MV-4-11 (cell line): ENCODE measurements around the gene MRPL39.

ENCODE experiments used
- DNase-seq: peaks from one replicate; lab custom pipeline; 2025; lab: John Stamatoyannopoulos, UW

Gene MRPL39

DNA sequence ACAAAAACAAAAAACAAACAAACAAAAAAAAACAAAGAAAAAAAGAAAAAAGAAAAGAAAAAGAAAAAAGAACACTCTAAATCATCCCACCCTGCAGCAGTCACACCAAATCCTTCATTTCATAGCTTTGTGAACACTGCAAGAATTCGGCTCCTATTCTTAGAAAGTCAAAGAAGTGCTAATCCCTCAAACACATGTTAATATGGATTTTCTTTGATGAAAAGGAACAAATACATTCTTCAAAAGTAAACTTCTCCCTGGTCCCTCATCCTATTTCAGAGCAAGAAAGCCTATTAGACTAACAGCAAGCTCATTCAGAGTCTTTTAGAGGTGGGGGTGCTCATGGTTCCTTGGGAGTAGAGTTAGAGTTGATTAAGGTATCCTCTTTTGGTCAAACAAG lies 7.2 kb upstream of the MRPL39 start:
- no peak for DNase-seq

DNA sequence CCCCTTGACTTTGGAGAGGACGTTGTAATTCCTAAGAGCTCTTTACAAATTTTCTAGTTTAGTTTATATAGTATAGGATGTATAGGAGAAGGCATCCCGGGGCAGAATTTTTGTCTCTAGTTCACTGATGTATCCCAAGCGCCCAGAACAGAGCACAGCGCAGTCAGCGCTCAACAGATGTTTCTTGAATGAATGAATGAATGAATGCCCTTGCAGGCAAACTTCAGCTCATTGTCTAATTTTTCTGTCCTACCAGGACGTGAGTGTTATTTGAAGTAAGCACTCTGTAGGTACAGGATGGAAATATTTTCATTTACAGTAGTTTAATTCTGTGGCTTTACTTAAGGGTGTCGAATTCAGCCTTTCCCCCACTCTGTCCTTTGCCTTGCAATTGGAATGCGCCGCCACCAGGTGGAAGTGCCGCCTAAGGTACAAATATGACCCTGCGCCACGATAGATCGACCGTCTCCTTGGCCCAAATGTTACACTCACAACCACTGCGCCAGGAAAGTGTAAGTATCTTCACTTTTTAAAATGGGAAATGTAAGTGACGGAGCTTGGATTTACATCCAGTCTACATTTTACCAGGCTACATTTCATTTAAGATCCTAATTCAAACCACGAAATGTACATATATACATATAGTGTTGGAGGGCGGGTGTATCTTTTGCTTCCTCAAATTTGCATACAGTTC lies 910 bp upstream of the MRPL39 start:
- DNase-seq: peak; percentile 75

DNA sequence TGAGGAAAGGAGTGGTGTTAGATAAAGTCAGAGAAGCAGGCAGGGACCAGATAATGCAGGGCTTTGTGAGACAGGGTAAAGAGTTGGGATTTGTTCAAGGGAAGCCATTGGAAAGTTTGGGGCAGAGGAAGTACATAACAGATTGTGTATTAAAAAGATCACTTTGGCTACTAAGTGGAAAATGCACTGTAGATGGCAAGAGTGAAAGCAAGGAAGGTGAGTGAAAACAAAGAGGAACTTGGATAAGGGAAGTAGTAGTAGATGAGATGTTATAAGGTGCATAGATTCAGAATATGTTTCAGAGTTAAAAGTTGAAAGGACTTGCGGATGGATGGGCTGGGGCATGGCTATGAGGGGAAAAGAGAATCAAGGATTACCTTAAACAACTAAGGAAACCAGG lies 17.4 kb downstream of the MRPL39 start:
- peak; percentile 17 for DNase-seq

DNA sequence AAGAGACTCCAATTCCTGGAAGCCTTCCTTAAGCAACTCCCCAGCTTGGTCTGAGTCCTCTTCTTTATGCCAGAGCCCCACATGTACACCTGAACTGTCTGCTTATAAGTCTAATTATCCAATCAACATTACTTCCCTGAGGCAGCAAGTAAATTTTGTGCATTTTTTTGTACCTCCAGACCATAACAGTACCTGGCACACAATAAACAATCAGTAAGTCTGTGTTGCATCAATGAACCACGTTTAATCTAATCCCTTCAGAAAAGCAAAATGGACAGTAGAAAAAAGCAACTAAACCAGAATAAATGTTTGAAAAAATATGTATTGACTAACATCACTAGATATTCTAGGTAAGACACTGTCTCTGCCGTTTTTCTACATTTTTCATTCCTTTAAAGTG lies 20.5 kb downstream of the MRPL39 start:
- DNase-seq: no peak

DNA sequence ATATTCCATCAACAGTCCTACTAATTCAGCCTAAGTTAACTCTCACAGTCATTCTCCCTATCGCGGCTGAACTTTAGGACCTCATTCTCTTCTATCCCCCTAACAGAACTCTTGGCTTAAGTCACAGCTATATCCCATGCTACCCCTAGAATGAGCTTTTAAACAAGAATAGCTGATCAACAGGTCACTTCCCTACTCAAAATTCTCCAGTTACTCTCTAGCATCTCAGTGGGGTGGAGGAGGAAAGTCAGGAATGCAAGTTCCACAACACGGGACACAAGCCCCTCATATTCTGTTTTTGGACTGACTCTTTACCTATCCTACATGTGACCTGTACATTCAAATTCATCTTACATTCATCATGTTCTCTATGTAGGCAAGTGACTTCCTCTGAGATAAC lies 21.0 kb downstream of the MRPL39 start:
- no peak for DNase-seq

DNA sequence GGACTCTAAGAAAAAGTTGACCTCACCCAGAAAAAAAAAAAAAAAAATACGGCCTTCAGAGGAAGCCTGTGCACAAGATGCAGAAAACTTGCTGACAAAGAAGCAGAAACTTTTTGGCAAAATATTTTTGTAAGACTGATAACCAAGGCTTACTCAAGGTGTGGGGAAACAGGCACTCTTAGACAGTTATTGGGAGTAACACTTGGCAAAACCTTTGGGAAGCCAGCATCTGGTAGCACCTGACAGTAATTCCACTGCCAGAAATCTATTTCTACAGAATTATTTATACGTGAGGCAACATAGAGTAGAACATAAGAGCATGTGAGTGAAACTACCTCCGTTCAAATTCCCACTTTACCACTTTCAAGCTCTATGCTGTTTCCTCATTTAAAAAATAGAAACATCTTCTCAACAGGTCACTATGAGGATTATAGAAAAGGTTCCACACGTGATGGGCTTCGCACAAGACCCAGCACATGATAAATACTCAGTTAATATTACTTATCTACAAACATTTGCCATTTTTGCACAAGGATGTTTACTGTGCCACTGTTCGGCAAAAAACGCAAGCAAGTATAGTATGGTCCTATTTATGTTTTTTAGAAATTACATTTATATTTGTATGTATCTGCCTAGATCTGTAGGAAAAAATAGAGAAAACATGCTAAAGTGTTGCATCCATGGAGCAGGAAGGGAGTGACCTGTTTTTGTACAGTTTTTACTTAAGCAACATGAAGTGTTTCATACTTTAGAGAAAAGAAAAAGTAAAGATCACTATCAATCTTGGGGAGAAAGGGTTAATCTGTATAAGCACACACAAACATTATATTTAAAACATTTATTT lies 22.2 kb downstream of the MRPL39 start:
- DNase-seq: no peak

DNA sequence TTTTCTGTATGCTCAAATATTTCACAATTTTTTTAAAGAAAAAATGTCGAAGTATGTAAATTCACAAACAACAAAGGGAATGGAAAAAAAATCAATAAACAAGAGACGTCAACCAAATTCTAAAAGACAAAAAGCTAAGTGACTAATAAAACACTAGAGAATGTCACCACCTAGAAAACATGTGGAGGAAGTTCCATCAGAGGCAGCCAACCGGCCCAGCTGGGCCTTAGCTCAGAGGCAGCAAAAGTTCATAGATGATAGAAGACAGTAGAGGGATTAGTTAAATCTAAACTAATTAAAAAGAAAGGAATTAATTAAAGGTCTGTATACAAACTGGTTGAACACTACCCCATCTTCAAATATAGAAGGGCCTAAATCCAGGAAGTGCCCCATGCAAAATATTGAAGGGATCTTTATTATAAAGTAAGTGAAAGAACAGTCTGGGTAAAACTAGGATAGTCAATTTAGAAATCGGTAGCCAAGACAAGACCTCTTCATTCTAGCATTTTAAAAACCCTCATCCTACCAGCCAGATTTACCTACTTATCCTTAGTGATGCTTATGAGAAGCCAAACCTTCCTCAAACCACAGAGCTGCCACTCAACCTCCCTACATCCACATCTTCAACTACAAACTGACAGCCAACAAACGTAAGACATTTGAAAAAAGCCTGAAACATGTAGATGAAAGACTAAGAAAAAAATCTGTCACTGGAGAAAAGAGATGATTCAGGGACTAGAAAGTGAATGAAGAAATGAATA lies 23.7 kb downstream of the MRPL39 start:
- DNase-seq: no peak

DNA sequence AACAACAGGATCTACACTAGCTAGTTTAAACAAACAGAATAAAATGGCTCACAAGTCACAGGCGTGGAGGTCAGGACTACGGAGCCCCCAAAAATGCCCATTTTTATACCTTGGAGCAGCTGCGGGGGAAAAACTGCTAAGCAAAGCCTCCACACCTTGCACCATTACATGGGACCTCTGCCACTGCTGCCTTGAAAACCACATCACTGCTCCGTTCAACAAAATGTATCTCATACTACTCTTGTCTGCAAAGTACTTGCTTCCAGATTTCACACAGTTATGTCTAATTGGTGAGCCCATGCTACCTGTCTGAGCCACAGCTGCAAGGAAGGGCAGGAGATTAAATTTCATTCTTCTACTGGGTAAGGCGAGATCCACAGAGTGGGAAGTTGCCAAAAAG lies 24.4 kb downstream of the MRPL39 start:
- DNase-seq: no peak

DNA sequence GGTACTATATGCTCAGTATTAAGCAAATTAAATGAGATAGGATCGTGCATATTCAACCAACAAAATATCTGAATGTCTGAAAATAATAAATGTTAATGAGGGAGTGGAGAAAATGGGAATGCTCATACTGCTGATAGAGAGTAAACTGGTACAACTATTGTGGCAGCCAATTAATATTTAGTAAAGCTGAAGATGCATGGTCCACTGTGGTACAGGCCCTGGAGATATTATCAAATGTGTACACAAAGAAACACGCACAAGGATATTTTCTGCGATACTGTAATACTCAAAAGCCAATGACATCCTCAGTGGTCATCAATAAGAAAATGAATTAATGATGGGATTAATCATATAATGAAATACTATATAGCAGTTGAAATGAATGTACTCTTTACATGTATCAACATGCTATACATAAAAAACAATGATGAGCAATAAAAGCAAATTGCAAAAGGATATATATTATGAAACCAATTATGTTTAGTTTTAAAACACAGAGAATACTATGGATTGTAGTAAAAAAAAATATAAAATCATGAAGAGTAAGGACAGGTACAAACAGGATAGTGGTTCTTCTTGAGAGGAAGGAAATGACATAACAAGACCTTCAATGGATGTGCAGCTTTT lies 25.0 kb downstream of the MRPL39 start:
- DNase-seq: no peak

DNA sequence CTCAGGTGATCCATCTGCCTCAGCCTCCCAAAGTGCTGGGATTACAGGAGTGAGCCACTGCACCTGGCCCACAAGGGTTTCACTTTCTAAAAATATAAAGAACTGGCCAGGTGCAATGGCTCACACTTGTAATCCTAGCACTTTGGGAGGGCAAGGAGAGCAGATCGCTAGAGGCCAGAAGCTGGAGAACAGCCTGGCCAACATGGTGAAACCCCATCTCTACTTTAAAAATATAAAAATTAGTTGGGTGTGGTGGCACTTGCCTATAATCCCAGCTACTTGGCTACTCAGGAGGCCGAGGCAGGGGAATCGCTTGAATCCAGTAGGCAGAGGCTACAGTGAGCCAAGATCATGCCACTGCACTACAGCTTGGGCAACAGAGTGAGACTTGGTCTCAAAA lies 25.7 kb downstream of the MRPL39 start:
- no peak for DNase-seq

DNA sequence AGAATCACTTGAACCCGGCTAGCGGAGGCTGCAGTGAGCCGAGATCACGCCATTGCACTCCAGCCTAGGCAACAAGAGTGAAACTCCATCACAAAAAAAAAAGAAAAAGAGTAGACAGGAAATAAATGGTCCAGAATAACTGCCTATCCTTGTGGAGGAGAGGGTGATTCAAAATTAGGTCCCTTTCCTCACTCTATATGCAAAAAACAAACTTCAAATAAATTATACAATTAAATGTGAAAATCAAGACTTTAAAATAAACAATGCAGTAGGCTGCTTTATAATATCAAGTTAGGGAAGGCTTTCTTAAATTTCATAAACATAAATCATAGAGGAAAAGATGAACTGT lies 26.4 kb downstream of the MRPL39 start:
- no peak for DNase-seq

DNA sequence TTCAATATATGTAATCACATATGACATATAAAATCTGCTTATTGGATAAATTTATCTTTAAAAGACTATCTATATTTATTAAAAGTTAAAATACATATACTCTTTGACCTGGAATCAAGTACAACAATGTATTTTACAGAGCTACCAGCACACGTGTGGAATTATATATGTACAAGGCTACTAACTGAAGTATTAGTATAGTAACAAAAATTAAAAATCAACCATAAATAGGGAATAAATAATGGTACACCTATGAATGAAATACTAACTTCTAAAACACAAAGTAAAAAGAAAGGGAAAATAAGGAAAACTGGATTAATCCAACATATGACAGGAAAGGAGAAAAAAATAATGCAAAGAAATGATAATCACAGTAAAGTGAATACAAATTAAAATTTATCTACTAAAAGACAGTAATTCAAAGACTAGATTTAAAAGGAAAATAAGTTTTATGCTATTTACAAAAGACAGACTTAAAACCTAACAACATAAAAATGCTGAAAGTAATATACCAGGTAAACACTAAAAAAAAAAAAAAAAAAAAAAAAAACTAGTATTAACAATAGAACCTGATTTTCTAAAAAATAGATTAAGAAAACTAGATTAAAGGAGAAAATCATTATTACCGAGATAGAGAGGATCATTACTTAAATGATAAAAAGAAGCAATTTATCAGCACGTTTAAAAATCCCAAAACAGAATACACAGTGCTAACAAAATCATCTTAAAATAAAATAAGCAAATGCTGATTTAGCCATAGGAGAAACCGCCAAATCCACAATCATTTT lies 27.9 kb downstream of the MRPL39 start:
- DNase-seq: no peak

DNA sequence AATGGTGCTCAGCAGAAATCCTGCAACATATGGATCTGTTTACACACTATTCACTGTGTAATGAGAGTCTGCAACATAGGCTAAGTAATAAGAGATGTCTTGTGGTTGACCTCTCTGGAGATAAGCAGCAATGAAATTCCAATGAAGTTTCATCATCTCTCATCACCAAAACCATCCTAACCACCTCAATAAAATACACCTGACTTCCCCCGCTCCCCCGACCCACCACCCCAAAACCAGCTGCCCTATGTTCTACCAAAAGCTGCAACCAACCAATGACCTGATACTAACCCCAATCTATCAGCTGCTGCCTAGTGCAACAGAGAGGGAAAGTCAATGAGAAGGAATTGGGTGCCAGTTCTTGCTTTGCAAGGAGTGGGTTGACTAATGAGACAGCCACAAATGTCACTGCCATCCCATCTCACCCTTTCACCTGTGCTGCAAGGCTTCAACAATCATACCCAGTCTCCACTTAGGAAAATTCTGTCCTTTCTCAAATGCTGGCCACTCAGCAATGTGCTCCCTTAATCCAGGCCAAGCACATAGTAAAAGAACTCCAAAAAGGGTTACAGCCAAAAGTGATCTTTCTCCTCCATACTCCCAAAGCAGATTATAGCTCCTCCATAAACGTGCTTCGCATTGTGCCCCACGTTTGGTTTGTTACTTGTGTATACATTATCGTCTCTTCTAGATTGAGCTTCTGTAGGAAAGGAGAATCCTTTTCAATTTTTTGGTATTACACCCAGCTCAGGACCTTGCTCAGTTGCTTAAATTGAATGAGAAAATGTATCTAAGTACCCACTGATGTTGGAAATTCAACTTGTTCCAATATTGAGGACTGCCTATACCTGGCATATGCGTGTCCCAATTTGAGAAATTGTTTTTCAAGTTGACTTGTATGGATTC lies 29.0 kb downstream of the MRPL39 start:
- DNase-seq: peak; percentile 33

DNA sequence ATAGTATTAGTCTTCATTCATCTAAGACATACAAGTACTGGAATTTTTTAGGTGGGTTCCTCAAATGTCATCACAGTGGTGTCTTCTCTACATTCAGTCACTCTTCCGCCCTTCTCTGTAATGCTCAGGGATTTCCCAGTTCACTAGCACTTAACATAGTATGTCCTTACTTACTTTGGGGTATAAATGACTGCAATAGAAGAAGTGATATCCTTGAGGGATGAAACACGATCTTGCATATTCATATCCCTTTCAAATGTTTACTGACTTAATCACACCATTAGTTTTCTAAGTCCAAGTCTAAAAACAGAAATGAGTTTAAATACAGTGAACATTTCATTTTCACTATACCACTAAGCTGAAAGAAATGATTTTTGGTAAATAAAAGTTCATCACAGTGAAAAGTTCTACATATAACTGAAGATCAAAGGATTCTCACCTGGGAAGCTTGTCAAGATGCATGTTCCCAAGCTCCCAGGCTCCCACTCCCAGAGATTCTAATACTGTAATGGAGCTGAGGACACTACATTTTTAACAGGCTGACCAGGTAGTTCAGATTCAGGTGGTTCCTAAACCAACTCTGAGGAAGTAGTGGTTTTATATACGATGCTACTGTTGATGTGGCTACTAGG lies 29.7 kb downstream of the MRPL39 start:
- no peak for DNase-seq

DNA sequence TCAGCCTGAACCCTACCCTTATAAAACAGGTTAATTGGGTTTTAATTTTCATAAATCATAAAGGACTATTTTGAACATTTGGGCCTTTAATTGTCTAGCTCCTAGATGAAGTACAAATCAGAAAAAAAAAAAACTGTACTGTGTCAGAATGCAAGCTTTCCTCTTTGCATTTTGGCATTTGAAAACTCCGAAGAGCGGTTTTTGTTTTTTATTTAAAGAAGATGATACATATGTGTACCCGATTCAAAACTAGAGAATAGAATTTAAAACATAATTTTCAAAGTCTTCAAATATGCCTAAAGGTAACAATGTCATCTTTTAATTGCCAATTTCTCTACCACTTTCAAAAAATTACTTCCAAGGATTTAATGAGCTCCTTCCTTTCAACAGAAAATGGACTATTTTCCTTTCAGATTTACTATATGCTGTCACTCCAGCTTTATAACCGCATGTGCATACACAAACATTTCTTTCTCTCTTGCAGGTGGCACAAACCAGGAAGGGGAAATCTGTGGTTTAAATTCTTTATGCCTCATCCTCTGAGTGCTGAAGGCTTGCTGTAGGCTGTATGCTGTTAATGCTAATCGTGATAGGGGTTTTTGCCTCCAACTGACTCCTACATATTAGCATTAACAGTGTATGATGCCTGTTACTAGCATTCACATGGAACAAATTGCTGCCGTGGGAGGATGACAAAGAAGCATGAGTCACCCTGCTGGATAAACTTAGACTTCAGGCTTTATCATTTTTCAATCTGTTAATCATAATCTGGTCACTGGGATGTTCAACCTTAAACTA lies 33.7 kb downstream of the MRPL39 start:
- peak; percentile 53 for DNase-seq

DNA sequence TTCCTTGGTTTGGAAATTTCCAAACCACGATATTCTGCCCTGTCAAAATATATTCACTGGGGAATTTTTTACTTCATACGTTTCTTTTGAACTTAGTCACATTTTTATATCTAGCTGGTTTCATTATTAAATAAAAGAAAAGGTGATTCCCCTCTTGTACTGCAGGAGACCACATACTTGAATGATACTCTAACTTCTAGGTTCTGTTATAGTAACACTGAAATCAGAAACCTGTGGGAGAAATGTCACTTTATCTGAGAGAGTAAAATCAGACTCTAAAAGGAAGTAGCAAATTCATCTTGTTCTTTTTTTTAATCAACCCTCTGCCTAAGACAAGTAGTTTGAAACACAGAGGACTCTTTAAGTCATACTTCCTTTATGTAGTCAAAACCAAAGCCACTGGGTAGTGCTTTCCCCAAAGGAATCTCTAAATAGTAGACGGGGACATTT lies 34.4 kb downstream of the MRPL39 start:
- peak; percentile 49 for DNase-seq

DNA sequence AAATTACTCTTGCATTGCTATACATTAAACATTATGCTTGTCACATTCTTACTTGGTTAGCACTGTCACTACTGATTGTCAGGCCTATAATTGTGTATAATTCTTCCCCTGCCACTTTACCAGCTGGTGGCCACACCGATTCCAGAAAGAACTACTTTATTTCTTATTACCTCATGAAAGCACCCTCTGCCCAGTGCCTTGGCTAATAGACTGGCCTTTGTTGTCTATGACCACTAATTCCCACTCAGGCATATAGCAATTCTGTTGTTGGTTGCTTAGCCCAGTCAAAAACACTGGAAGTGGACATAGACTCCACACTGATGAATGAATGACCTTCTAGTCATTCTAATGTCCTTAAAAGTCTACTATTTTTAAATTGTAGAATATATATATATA lies 35.6 kb downstream of the MRPL39 start:
- DNase-seq: no peak

DNA sequence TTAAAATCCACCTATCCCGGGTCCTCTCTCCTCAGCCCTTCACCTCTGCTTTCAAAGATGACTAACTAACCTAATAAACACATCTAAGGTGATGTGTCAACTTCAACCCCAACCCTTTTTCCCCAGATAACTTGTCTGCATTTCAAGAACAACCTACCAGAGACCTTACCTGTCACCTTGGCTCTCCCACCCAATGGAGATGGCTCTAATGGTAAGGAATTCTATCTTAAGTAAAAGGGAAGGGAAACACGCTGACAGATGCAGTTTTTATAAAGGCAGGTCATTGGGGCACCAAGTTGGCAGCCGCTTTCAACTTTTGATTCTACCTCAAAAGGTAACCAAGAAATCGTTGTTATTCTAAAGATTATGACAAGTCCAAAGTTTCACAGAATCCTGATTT lies 37.6 kb downstream of the MRPL39 start:
- DNase-seq: no peak

DNA sequence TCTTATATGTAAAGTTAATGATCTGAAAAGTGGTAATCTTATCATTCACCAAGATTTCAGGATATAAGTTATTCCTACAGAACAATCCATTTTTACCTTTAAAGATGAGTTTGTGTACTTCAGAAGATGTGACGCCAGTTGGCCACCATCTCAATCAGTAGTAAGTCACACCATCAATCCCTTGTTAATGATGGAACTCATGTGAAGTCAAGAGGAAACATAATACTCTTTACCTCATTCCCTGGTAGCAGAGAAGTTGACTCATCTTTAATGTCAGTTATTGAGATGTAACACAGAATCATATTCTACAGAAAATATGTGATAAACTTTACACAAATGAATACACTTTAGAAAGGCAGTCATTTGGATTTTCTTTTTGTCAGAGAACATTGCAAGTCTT lies 38.2 kb downstream of the MRPL39 start:
- DNase-seq: no peak
